CD4-positive, alpha-beta T cell treated with Interleukin-4 for 1 hour (primary cell): ENCODE measurements around the gene ZNF12.
"Not testable (repeated sequence)": the region's sequence is repeated elsewhere in the genome, so short reads cannot be mapped to it uniquely, and the experiment has no call there.

Source experiments
- DNase-seq, 2 donors: peaks; one replicate each; pipeline ENCODE4 v3.0.0-alpha.2; 2020 to 2022

ZNF12 gene

GRCh38 chr7:6706666-6707407 lies at the start of gene ZNF12:
Gene ZNF12, minus strand, starts transcription at chr7:6706947. Its CDS starts 1,774 bp downstream, at chr7:6705173.
- DNase-seq: peak; percentile 96

- DNase-seq: not testable (repeated sequence)
These were observed 47.2 kb upstream of the ZNF12 start, which contains the start of gene RSPH10B2 for GRCh38 chr7:6753964-6754363. Gene RSPH10B2, plus strand, starts transcription at chr7:6754103. Its CDS starts 3,575 bp downstream, at chr7:6757678.

- not testable (repeated sequence) for DNase-seq
These were observed 43.4 kb upstream of the ZNF12 start for GRCh38 chr7:6750173-6750572.

GRCh38 chr7:6749335-6749734 lies 42.6 kb upstream of the ZNF12 start:
- DNase-seq: not testable (repeated sequence)

DNA sequence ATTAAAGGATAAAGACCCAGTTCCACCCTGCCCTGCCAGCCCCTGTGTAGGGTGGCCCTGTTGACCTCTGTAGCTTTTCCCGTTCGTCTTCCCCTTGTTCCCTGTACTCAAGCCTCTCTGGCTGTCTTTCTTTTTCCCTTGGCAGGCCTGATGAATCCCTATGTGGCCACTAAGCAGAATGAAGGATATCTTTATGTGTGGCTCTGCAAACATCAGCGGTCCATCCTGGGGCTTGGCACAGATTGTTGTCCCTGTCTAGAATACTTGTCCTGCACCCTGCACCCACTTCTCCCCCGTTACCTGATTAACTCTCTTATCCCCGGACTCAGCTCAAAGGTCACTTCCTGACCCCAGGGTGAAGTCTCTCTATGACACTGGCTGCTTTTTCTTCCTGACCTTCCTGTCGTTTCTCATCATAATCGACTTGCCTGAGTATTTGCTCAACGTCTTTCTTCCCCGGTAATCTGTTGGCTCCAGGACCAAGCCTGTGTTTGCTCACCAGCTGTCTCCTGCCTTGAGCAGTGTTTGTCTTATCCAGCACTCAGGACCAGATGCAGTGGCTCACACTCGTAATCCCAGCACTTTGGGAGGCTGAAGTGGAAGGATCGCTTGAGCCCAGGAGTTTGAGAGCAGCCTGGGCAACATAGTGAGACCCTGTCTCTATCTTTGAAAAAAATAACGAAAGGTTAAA lies 37.8 kb upstream of the ZNF12 start:
- not testable (repeated sequence) for DNase-seq

DNA sequence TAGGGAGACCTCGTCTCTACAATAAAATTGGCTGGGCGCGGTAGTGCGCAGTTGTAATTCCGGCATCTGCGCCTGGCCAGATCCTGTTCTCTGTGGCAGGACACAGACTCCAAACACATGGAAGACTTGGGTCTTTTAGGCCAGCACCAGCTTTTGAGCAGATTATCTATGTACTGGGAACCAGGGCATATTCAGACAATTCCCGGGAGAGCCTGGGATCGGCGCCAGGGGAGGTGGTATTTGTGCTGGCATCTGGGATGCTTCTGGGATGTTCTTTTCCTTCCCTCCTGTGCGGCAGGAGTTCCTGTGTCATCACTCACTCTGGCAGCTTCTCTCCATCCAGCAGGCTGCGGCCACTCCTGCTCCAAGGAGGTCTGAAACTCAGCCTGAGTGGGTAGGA lies 31.7 kb upstream of the ZNF12 start:
- not testable (repeated sequence) for DNase-seq

GRCh38 chr7:6730343-6730633 lies 23.5 kb upstream of the ZNF12 start:
- DNase-seq: no peak

- DNase-seq: peak; percentile 87 to 90
These were observed 23.0 kb upstream of the ZNF12 start for GRCh38 chr7:6729492-6730342.

DNA sequence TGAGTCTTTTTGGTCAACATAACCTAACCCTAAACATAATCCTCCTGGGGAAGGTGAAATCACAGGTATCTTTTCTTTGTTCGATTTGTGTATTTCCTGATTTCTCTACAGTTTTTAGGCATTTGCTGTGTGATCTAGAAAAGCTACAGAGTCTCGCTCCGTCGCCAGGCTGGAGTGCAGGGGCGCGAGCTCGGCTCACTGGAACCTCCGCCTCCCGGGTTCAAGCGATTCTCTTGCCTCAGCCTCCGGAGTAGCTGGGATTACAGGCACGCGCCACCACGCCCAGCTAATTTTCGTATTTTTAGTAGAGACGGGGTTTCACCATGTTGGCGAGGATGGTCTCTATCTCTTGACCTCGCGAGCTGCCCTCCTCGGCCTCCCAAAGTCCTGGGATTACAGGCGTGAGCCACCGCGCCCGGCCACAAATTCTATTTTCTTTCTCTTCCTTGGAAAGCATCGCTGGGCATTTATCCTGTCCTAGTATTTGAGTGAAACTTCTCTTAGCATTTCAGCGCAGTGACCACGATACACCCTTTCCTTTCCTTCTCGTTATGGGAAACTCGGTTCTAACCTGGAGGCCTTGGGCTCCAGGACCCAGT lies 22.2 kb upstream of the ZNF12 start:
- not testable (repeated sequence) for DNase-seq

GRCh38 chr7:6727663-6728062 lies 20.9 kb upstream of the ZNF12 start:
- DNase-seq: no peak

DNA sequence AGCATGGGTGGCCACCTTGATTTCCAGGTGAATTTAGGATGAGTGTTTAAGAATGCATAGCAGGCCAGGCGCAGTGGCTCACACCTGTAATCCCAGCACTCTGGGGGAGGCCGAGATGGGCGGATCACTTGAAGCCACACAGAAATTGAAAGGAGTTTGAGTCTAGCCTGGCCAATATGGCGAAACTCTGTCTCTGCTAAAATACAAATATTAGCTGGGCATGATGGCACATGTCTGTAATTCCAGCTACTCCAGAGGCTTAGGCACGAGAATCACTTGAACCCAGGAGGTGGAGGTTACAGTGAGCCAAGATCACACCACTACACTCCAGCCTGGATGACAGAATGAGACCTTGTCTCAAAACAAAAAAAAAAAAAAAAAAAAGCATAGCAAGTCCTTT lies 19.6 kb upstream of the ZNF12 start:
- DNase-seq: not testable (repeated sequence)

DNA sequence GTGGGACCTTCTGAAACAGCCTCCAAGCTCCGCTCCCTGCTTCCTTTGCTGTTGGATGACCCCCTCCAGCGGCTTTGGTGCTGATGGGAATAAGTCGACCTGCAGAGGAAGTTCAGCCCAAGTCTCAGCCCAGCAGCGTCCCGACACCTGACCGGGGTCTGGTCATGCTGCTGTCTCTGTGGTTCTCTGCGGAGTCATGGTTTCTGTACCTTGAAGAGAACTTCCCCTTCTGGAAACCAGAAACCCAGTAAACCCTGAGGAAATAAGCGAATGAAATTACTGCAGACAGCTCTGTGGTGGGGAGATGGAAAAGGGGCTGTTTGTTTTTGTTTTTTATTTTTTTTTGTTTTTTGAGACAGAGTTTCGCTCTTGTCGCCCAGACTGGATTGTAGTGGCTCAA lies 18.3 kb upstream of the ZNF12 start:
- DNase-seq: peak in 1 of 2 donors; percentile 42

- DNase-seq: not testable (repeated sequence)
These were observed 17.6 kb upstream of the ZNF12 start for GRCh38 chr7:6724351-6724750.

GRCh38 chr7:6718124-6718523 lies 11.4 kb upstream of the ZNF12 start:
- DNase-seq: no peak

DNA sequence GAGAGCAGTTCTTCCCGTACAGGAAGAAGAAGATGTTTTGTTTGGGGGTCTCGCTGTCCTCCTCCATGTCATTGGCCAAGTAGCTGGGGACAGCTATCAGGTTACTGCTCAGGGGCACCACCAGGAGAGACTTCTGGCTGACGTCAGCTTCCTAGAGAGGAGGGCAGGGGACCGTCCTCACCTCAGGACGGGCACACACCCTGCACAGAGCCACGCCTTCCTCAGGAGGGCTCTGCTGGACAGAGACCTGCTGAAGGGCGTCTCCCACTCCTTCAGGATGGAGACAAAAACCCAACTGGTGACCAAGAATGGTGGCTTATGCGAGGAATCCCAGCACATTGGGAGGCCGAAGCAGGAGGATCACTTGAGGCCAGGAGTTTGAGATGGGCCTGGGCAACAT lies 9.2 kb upstream of the ZNF12 start:
- not testable (repeated sequence) for DNase-seq

GRCh38 chr7:6714360-6714759 lies 7.6 kb upstream of the ZNF12 start:
- DNase-seq: no peak

GRCh38 chr7:6709808-6710207 lies 3.1 kb upstream of the ZNF12 start:
- no peak for DNase-seq

DNA sequence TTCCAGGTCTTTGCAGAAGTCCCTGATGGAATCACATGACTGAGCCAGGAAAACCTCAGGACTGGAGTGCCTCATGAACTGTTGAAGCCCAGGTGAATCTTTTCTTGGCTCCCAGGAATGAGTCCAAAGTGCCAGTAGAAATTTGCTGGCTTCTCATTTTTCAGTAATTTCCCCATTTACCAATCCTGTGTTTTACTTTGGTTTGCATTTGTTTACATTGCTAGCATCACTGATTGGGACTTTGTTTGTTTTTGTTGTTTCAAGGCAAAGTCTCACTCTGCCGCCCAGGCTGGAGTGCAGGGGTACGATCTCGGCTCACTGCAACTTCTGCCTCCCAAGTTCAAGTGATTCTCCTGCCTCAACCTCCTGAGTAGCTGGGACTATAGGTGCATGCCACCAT lies 1.6 kb upstream of the ZNF12 start:
- no peak for DNase-seq

- DNase-seq: peak in 1 of 2 donors; percentile 29
These were observed 635 bp downstream of the ZNF12 start for GRCh38 chr7:6705959-6706665.

- DNase-seq: no peak
These were observed 4.9 kb downstream of the ZNF12 start for GRCh38 chr7:6701860-6702259.

DNA sequence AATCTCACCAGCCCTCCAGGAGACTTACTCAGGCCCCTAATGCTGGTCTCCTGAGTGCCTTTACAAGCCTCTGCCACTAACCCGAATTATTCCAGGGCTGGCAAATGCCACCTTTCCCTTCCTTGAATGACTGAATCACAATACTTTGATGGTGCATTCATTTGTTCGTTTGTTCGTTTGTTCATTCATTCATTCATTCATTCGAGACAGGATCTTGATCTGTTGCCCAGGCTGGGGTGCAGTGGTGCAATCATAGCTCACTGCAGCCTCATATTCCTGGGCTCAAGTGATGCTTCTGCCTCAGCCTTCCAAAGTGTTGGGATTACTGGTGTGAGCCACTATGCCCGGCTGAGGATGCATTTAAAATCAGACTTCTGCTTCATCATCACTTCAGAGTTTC lies 6.0 kb downstream of the ZNF12 start:
- DNase-seq: no peak

DNA sequence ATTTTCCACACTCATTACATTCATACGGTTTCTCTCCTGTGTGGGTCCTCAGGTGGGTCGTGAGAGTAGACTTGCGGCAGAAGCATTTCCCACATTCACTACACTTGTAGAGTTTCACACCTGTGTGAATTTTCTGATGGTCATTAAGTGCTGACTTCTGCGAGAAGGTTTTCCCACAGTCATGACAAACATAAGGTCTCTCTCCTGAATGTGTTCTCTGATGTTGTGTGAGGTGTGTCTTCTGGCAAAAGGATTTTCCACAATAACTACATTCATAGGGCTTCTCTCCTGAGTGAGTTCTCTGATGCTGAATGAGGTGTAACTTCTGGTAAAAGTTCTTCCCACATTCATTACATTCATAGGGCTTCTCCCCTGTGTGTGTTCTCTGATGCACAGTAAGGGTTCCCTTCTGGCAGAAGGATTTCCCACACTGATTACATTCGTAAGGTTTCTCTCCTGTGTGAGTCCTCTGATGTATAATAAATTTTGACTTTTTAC lies 15.1 kb downstream of the ZNF12 start:
- no peak for DNase-seq
